H1 (cell line): Measurements from ENCODE around the gene ST6GALNAC5. TPM values are rescaled to one million over a fixed set of nuclear protein-coding genes. Genes with fewer than 3 reads are reported as not detected.

Source experiments
- CHD2 ChIP-seq: IDR thresholded peaks from 2 replicates; pipeline ENCODE4 v1.6.1; 2012; ENCODE audit warnings: low read length, improper control_type of control experiment
- CHD7 ChIP-seq: fragments of 300-600 bp; sonication (generic); IDR thresholded peaks from 2 replicates; pipeline ENCODE4 v1.7.1; 2012; ENCODE audit warnings: low read length, moderate library complexity, mild to moderate bottlenecking, inconsistent platforms; ENCODE audit not compliant: insufficient replicate concordance
- E2F6 ChIP-seq: IDR thresholded peaks from 2 replicates; pipeline ENCODE4 v1.6.1; 2012; ENCODE audit warnings: inconsistent platforms
- MAX ChIP-seq: IDR thresholded peaks from 2 replicates; pipeline ENCODE4 v1.6.1; 2012; ENCODE audit warnings: inconsistent platforms
- RAD21 ChIP-seq, 2 experiments: IDR thresholded peaks in 1 of 2; conservative IDR thresholded peaks in 1 of 2; 2 replicates each; pipeline ENCODE4 v1.6.1; 2011; ENCODE audit warnings: low read depth in 2 of 2, low read length in 2 of 2, improper control_type of control experiment in 1 of 2, inconsistent platforms in 1 of 2, mild to moderate bottlenecking in 1 of 2, moderate library complexity in 1 of 2
- SIN3A ChIP-seq, 2 experiments: IDR thresholded peaks in 1 of 2; conservative IDR thresholded peaks in 1 of 2; 2 replicates each; pipeline ENCODE4 v1.6.1; 2011 to 2012; ENCODE audit warnings: low read length in 2 of 2, improper control_type of control experiment in 1 of 2, low read depth in 1 of 2, mild to moderate bottlenecking in 1 of 2
- polyA plus RNA-seq, 7 experiments: library from polyadenylated mRNA; depleted of rRNA in 3 of 7; stranded (reverse) in 5 of 7; unstranded in 2 of 7; fragments of >200 nt in 5 of 7; fragments of 200-250 nt in 2 of 7; gene quantifications; 1 replicate in 5 of 7; 2 replicates in 1 of 7; 4 replicates in 1 of 7; pipeline versions ENCODE4 v1.2.1 to v1.2.3, GENCODE V29; 2011 to 2013; ENCODE audit warnings: missing spikeins in 2 of 7, mixed read lengths in 2 of 7
- total RNA-seq: library from RNA; stranded (reverse); fragmentation: NEBNext Ultra II Directional; extraction: Animal tissue kit (Norgen Biotek cat#: 25700); gene quantifications from 2 replicates; pipeline ENCODE4 v1.2.1, GENCODE V29; 2021

The ST6GALNAC5 gene
- total and polyA plus RNA-seq, 2 of the 8 experiments (the other 6 are each of a cell fraction or from before 2014, with no cell fraction given), result 6.2 to 7.3 TPM

- TF ChIP-seq CHD7 (no peak), SIN3A (conservative IDR thresholded peaks at IDR 0.05 in 1 of 2, IDR thresholded peaks at IDR 0.05 in 1 of 2; ENCODE audit: low read depth in 1 of 2, low read length in 2 of 2) (0 out of 4 replicates have a peak, but pooled peaks of 1 of the 2 experiments have one; percentile 33), E2F6 (peak; percentile 83), MAX (peak; percentile 92), CHD2 (no peak), RAD21 (IDR thresholded peaks at IDR 0.05 in 1 of 2, conservative IDR thresholded peaks at IDR 0.05 in 1 of 2; ENCODE audit: low read depth in 2 of 2, low read length in 2 of 2) (peak; percentile 24 to 56; a peak in 3 of 4 replicates)
These were observed 1.0 kb downstream of the ST6GALNAC5 start (continued) for GRCh38 chr1:76868154-76868882.
